GM08714 (cell line): Measurements from ENCODE around the gene GAS2L3.
"Not testable (repeated sequence)": the region's sequence is repeated elsewhere in the genome, so short reads cannot be mapped to it uniquely, and the experiment has no call there.

Experiments
- H3K4me3 ChIP-seq: fragments of 200-500 bp; sonication (Bioruptor generic); 2 replicates; pipeline ENCODE4 v1.5.1; 2014; ENCODE audit warnings: mild to moderate bottlenecking, low read length, inconsistent platforms
- ZNF274 ChIP-seq: IDR thresholded peaks from 2 replicates; pipeline ENCODE4 v1.6.1; 2012; ENCODE audit warnings: mild to moderate bottlenecking, low read depth, low read length

GAS2L3 gene

GRCh38 chr12:100608776-100609175 lies 35.3 kb downstream of the GAS2L3 start:
- no peak for TF ChIP-seq ZNF274
- H3K4me3 ChIP-seq, result no peak overlapping the region

GRCh38 chr12:100610666-100611430 lies 37.4 kb downstream of the GAS2L3 start:
- no peak overlapping the region for H3K4me3 ChIP-seq
- TF ChIP-seq ZNF274, result no peak

GRCh38 chr12:100612606-100613005 lies 39.1 kb downstream of the GAS2L3 start:
- no peak overlapping the region for H3K4me3 ChIP-seq
- TF ChIP-seq ZNF274, result no peak

DNA sequence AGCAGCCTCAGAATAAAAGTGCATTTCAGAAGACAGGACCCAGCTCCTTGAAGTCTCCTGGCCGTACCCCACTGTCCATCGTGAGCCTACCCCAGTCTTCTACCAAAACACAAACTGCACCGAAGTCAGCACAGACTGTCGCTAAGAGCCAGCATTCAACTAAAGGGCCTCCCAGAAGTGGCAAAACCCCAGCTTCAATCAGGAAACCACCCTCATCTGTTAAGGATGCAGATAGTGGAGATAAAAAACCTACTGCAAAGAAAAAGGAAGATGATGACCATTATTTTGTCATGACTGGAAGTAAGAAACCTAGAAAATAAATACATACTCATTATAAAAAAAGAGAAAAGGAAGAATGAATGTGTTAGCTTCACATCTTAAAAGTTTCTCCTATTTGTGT lies 51.1 kb downstream of the GAS2L3 start:
- no peak overlapping the region for H3K4me3 ChIP-seq
- no peak for TF ChIP-seq ZNF274

DNA sequence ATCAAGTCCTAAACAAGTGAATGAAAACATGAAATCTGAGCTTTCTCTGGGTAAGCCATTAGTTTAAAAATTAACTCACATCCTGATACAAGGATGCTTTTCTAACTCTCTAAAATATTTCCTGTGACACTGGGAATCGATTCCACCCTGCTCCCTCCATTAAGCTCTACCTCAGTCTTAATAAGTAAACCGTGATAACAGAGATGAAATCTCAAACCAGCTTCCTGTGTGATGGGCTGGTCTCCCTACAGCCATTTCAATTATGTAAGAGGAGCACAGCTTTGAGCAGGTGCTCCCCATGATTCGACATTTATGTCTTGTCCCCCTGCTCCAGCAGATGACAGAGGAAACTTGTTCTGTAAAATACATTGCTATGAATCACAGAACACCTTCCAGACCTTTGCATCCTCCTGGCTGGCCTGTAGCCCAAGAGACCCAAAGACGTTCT lies 59.0 kb downstream of the GAS2L3 start:
- no peak for TF ChIP-seq ZNF274
- no peak overlapping the region for H3K4me3 ChIP-seq

DNA sequence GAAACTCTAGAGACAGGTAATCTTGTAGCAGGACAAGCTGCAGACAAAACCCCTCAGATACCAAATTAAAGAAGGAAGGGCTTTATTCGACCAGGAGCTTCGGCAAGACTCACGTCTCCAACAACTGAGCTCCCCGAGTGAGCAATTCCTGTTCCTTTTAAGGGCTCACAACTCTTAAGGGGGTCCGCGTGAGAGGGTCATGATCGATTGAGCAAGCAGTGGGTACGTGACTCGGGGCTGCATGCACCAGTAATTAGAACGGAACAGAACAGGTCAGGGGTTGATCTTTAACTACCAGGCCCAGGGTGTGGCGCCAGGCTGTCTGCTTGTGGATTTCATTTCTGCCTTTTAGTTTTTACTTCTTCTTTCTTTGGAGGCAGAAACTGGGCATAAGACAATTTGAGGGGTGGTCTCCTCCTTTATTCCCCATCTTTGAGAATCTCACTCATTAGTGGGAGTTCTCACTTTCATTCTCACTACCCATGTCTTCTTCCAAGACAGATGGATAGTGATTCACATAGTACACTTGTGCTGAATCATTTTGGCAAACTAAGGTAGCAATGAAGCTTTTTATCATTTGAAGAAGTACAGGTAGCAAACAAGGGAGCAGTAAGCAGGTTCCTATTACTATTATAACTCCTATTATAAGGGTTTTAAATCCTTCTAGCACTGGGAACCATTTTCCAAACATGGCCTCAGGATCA lies 59.8 kb downstream of the GAS2L3 start:
- H3K4me3 ChIP-seq, result not testable (repeated sequence)

DNA sequence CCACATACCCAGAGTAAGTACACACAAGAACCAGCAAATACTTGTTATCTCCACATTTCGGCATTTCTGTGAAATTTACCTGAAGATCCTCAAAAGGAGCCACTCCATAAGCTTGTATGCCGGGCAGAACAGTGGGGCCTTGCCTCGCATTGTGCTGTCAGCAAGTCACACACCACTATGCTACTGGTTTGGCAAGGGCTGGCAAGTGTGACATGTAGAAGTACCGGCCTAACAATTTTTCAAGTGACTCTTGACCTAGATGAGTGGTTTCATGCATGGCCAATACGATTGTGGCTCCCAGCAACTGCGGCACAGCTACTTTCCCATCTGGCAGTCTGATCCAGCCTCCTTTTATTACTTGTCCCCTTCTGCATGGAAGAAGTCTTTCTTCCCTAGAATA lies 69.8 kb downstream of the GAS2L3 start:
- TF ChIP-seq ZNF274, result no peak
- H3K4me3 ChIP-seq, result no peak overlapping the region

DNA sequence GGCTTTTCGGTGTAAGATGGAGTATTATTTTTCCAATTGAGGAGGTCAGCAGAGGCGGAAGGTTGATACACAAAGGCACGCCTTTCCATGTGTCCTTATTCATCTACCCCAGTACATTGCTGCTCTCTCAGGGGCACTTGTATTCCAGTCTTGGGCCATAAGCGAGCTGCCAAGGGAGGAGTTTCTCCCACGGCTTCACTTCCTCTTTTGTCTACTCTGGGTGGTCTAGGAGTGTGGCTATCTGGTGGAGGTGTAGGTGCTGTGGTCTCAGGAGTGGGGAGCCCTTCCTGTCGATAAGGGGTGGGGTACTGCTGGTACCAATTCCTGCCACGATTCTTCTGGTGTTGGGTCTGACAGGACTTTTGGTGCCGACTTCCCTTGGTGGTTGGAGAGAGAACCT lies 73.4 kb downstream of the GAS2L3 start:
- TF ChIP-seq ZNF274, result no peak
- no peak overlapping the region for H3K4me3 ChIP-seq

DNA sequence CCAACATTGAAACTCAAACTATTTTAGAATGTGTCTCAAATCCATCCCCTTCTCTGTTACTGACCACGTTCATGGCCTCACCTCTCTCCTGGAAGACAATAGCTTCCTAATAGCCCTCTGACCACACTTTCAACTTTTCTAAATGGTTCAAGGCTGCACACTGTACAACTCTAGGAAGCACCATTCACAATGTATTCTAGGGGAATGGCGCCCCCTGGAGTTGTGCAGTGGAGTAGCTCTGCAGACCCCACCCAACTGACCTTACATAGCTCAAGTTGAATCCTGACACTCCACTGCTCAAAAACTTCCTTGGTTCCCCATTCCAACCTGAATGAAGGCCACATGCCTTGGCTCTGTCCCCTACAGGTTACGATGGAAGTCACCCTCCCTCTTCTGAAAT lies 77.6 kb downstream of the GAS2L3 start:
- no peak for TF ChIP-seq ZNF274

GRCh38 chr12:100651694-100652093 lies 78.2 kb downstream of the GAS2L3 start:
- no peak for TF ChIP-seq ZNF274
- H3K4me3 ChIP-seq, result no peak overlapping the region

More for the DNA sequence above, 77.6 kb downstream of the GAS2L3 start:
- H3K4me3 ChIP-seq, result no peak overlapping the region

DNA sequence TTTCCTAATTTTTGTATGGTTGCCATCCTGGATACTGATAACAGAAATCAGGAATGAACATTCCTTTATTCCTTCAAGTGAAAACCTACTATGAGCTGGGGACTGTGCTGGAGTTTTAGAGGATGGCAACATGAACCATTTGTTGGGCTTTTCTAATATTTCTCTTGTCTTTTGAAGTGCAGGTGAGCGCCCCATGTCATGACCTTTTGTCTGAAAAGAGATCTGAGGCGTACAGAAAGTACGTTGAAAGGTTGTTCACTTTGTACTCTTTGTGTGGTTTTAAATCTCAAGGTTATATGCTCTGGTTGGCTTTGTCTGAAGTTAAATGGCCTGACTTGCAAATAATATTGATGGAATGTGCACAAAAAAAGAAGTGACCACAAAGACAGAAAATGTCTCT lies 79.0 kb downstream of the GAS2L3 start:
- no peak overlapping the region for H3K4me3 ChIP-seq
- TF ChIP-seq ZNF274, result no peak

DNA sequence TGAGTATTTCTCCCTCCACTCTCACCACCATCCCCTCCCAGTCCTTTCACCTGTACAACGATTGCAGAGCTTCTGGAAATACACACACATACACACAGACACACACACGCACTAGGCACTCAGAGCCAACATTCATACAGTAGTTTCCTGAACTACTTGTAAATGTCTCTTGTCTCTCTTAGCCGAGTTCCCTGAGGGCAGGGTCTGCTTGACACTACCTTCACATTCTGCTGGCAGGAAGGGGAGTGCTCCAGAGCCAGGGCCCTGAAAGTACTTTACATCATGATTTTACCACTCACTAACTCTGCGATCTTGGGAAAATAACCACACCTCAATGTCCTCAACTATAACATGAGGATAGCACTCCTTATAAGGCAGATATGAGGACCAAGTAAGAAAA lies 82.7 kb downstream of the GAS2L3 start:
- no peak for TF ChIP-seq ZNF274
- no peak overlapping the region for H3K4me3 ChIP-seq

DNA sequence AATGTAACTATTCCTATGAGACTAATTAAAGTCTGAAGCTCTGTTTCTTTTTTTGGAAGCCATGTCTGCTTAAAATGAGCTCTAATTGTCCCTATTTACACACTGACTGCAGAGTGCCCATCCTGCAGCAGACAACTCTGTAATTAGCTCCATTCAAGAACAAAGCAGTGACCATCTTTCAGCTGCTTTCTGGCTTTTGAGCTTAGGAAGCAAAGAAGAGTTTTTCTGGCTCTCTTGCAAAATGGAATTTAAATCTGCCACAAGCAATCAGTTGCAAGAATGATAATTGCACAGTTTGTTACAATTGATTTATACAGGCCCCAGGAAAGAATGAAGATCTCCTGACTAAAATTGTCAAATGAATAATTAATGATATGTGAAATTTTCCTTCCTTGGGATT lies 83.4 kb downstream of the GAS2L3 start:
- H3K4me3 ChIP-seq, result no peak overlapping the region
- no peak for TF ChIP-seq ZNF274

- no peak overlapping the region for H3K4me3 ChIP-seq
- no peak for TF ChIP-seq ZNF274
Measured at GRCh38 chr12:100661300-100661951, 87.9 kb downstream of the GAS2L3 start.

- no peak overlapping the region for H3K4me3 ChIP-seq
- TF ChIP-seq ZNF274, result no peak
Measured at GRCh38 chr12:100666588-100666987, 93.1 kb downstream of the GAS2L3 start.
